ENCODE measurements around the gene KIF22. TPM values are rescaled to one million over a fixed set of nuclear protein-coding genes. Genes with fewer than 3 reads are reported as not detected.
"Not testable (repeated sequence)": the region's sequence is repeated elsewhere in the genome, so short reads cannot be mapped to it uniquely, and the experiment has no call there.

Gene KIF22
- total RNA-seq, 1 donor from 2014 or later, result 31.9 TPM

- Mint-ChIP-seq H3K4me1 (ENCODE audit: low read depth, unreplicated experiment) (no peaks in the 10 kb centered on the region), H3K27me3 (ENCODE audit: unreplicated experiment) (peaks cover 10% of the 10 kb centered on the region), H3K9me3 (ENCODE audit: unreplicated experiment) (peaks cover 2% of the 10 kb centered on the region), H3K4me3 (ENCODE audit: unreplicated experiment) (no peak overlapping the region), H3K27ac (ENCODE audit: unreplicated experiment) (no peak overlapping the region), H3K36me3 (ENCODE audit: unreplicated experiment) (no peaks in the 10 kb centered on the region)
- DNase-seq, result no peak
- no peak for TF ChIP-seq CTCF (IDR thresholded peaks at IDR 0.05; ENCODE audit: partially characterized antibody, unreplicated experiment)
These were observed 45.9 kb upstream of the KIF22 start for GRCh38 chr16:29744541-29745101.

GRCh38 chr16:29745121-29745852 lies 45.3 kb upstream of the KIF22 start:
- H3K27ac Mint-ChIP-seq (ENCODE audit: unreplicated experiment), result no peak overlapping the region
- H3K27me3 Mint-ChIP-seq (ENCODE audit: unreplicated experiment), result peaks cover 12% of the 10 kb centered on the region
- peaks cover 2% of the 10 kb centered on the region for H3K9me3 Mint-ChIP-seq (ENCODE audit: unreplicated experiment)
- no peak for TF ChIP-seq CTCF (IDR thresholded peaks at IDR 0.05; ENCODE audit: partially characterized antibody, unreplicated experiment)
- no peak overlapping the region for H3K4me3 Mint-ChIP-seq (ENCODE audit: unreplicated experiment)
- H3K36me3 Mint-ChIP-seq (ENCODE audit: unreplicated experiment), result no peaks in the 10 kb centered on the region
- H3K4me1 Mint-ChIP-seq (ENCODE audit: low read depth, unreplicated experiment), result no peaks in the 10 kb centered on the region
- no peak for DNase-seq

GRCh38 chr16:29745853-29746345 lies 44.7 kb upstream of the KIF22 start, which contains the start of gene C16orf54:
C16orf54 (minus strand) TSS chr16:29745990; CDS start chr16:29744951, 1,039 bp downstream.
- H3K4me3 Mint-ChIP-seq (ENCODE audit: unreplicated experiment), result no peak within 1 kb of the TSS
- no peak for DNase-seq
- H3K27ac Mint-ChIP-seq (ENCODE audit: unreplicated experiment), result no peak within 1 kb of the TSS
- TF ChIP-seq CTCF (IDR thresholded peaks at IDR 0.05; ENCODE audit: partially characterized antibody, unreplicated experiment), result no peak
- H3K27me3 Mint-ChIP-seq (ENCODE audit: unreplicated experiment), result peaks cover 12% of the 10 kb centered on the region
- H3K4me1 Mint-ChIP-seq (ENCODE audit: low read depth, unreplicated experiment), result no peaks in the 10 kb centered on the region
- peaks cover 2% of the 10 kb centered on the region for H3K9me3 Mint-ChIP-seq (ENCODE audit: unreplicated experiment)
- no peaks in the 10 kb centered on the region for H3K36me3 Mint-ChIP-seq (ENCODE audit: unreplicated experiment)

- not testable (repeated sequence) for H3K4me1 Mint-ChIP-seq (ENCODE audit: low read depth, unreplicated experiment); DNase-seq; H3K27ac Mint-ChIP-seq (ENCODE audit: unreplicated experiment); H3K4me3 Mint-ChIP-seq (ENCODE audit: unreplicated experiment); H3K9me3 Mint-ChIP-seq (ENCODE audit: unreplicated experiment); H3K36me3 Mint-ChIP-seq (ENCODE audit: unreplicated experiment)
- peaks cover 12% of the 10 kb centered on the region for H3K27me3 Mint-ChIP-seq (ENCODE audit: unreplicated experiment)
These were observed 44.0 kb upstream of the KIF22 start for GRCh38 chr16:29746518-29746917.

GRCh38 chr16:29747947-29748759 lies 42.4 kb upstream of the KIF22 start:
- H3K27ac Mint-ChIP-seq (ENCODE audit: unreplicated experiment), result no peak overlapping the region
- H3K27me3 Mint-ChIP-seq (ENCODE audit: unreplicated experiment), result peaks cover 12% of the 10 kb centered on the region
- H3K9me3 Mint-ChIP-seq (ENCODE audit: unreplicated experiment), result peaks cover 2% of the 10 kb centered on the region
- H3K36me3 Mint-ChIP-seq (ENCODE audit: unreplicated experiment), result no peaks in the 10 kb centered on the region
- no peak for TF ChIP-seq CTCF (IDR thresholded peaks at IDR 0.05; ENCODE audit: partially characterized antibody, unreplicated experiment)
- no peak for DNase-seq
- H3K4me1 Mint-ChIP-seq (ENCODE audit: low read depth, unreplicated experiment), result no peaks in the 10 kb centered on the region
- H3K4me3 Mint-ChIP-seq (ENCODE audit: unreplicated experiment), result no peak overlapping the region

GRCh38 chr16:29748760-29749149 lies 41.8 kb upstream of the KIF22 start:
- H3K4me1 Mint-ChIP-seq (ENCODE audit: low read depth, unreplicated experiment); H3K36me3 Mint-ChIP-seq (ENCODE audit: unreplicated experiment); H3K4me3 Mint-ChIP-seq (ENCODE audit: unreplicated experiment); H3K9me3 Mint-ChIP-seq (ENCODE audit: unreplicated experiment); H3K27ac Mint-ChIP-seq (ENCODE audit: unreplicated experiment); DNase-seq: not testable (repeated sequence)
- H3K27me3 Mint-ChIP-seq (ENCODE audit: unreplicated experiment), result peaks cover 12% of the 10 kb centered on the region

All from glutamatergic neuron (in vitro differentiated cells).